Measurements from ENCODE around the gene COL9A2.
A peak's percentile ranks its signal among the peaks of the same experiment; 100 is the strongest.

COL9A2 gene

DNA sequence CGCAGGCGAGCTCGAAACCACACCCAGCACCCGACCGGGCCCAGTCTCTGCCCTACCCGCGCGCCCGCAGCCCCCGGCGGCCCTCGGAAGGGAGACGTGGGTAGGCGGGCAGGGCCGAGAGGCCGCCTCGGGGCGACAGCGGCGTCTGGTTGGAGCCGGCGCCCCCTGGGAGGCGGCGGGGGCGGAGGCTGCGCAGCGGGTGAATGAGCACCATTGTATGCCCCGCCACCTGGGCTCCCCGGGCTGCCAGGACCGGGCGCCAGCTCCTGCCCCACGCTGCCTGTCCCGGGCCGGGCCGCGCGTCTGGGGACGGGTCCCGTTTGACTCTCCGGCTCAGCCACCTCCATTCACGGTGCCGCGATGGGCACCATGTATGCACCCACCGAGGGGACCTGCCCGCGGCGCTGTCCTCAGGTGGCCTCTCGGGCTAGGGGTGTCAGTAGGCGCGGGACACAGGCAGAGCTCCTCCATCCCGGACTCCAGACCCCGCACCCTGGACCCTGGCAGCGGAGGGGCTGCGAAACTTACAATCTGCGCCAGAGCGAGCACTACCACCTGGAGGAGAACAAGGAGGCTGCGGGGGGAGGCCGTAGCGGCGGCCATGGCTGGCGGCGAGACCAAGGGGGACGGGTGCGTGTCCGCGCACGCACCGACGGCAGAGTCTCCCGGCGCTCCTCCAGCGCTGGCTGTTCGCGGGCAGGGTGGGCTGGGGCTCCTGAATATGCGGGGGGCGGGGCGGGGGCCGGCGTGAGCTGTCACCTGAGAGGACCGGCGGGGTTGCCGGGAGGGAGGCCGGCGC, at the start of gene COL9A2:
Gene COL9A2 (minus strand): TSS at position 692 of the 799 bp plus-strand sequence. CDS start 89 bp downstream, at position 603.
- Histone ChIP-seq H3K4me1 (ENCODE audit: control insufficient read depth, low read depth, low read length) (peaks cover 12% of the 10 kb centered on the region), H3K27ac (ENCODE audit: low read length) (no peak within 1 kb of the TSS), H3K27me3 (ENCODE audit: control insufficient read depth, insufficient read depth, low read length) (peaks cover 63% of the 10 kb centered on the region), H3K36me3 (ENCODE audit: control insufficient read depth, low read depth, low read length) (no peaks in the 10 kb centered on the region), H3K9me3 (ENCODE audit: control insufficient read depth, low read depth, low read length) (no peaks in the 10 kb centered on the region), H3K9ac (ENCODE audit: low read length) (peak within 1 kb of the TSS; percentile 1), H3K4me3 (ENCODE audit: low read length) (peak within 1 kb of the TSS; percentile 54)

DNA sequence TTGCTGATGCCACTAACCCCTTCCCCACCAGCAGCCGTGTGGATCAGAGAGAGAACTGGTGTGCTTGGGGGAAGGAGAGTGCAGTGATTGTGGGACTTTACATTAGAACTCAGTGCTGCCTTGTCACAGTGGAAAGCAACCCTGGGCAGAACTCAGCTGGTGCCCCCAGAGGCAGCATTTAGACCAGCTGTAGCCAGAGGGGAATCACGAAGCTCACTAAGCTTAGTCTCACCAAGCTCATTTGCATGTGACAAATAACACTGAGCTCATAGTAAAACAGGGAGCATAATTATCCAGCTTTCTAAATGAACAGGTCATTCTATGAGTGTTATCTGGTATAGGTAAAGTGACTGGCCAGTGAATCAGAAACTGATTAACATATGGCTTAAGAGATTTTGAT, 46.6 kb upstream of the COL9A2 start:
- Histone ChIP-seq H3K36me3 (ENCODE audit: control insufficient read depth, low read depth, low read length) (no peaks in the 10 kb centered on the region), H3K9ac (ENCODE audit: low read length) (no peak overlapping the region), H3K4me3 (ENCODE audit: low read length) (no peak overlapping the region), H3K9me3 (ENCODE audit: control insufficient read depth, low read depth, low read length) (no peaks in the 10 kb centered on the region), H3K4me1 (ENCODE audit: control insufficient read depth, low read depth, low read length) (peaks cover 9% of the 10 kb centered on the region), H3K27me3 (ENCODE audit: control insufficient read depth, insufficient read depth, low read length) (no peaks in the 10 kb centered on the region), H3K27ac (ENCODE audit: low read length) (no peak overlapping the region)

DNA sequence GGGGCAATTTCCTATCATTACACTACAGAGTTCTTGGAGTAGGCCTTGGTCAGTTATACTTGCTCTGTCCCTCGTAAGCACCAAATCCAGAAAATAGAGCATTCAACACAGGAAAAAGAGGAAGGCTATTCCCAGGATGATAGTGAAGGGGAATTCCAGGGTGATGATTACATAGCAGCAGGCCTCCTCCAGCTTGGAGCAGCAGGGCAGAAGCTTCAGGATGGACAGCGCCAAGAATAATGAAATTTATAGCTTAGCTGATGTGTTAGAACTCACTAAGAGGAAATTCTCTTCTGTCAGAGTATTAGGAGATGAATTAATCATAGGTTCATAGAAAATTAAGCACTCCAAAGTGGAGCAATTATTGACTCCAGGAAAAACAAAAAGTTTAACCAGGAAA, 45.6 kb upstream of the COL9A2 start:
- Histone ChIP-seq H3K9ac (ENCODE audit: low read length) (no peak overlapping the region), H3K4me3 (ENCODE audit: low read length) (no peak overlapping the region), H3K36me3 (ENCODE audit: control insufficient read depth, low read depth, low read length) (no peaks in the 10 kb centered on the region), H3K9me3 (ENCODE audit: control insufficient read depth, low read depth, low read length) (peaks cover 2% of the 10 kb centered on the region), H3K27ac (ENCODE audit: low read length) (no peak overlapping the region), H3K4me1 (ENCODE audit: control insufficient read depth, low read depth, low read length) (peaks cover 9% of the 10 kb centered on the region), H3K27me3 (ENCODE audit: control insufficient read depth, insufficient read depth, low read length) (no peaks in the 10 kb centered on the region)

DNA sequence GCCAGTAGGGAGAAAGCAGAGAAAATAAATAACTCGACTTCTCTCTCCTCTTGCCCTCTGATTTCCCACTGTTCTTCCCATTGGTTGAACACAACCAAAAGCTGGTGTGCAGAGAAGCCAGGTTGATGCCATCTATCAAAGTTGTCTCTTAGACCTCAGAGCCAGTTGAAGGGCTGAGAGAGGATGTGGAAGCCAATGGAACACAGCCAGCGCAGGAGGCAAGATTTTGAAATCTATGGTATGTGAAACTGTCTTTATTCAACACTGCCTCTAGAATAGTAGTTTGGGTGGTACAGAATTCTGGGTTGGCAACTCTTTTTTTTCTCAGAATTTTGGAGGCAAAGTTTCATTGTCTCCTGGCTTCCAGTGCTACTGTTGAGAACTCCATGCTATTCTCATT, 45.1 kb upstream of the COL9A2 start:
- no peak overlapping the region for H3K9ac ChIP-seq (ENCODE audit: low read length)
- H3K36me3 ChIP-seq (ENCODE audit: control insufficient read depth, low read depth, low read length), result no peaks in the 10 kb centered on the region

DNA sequence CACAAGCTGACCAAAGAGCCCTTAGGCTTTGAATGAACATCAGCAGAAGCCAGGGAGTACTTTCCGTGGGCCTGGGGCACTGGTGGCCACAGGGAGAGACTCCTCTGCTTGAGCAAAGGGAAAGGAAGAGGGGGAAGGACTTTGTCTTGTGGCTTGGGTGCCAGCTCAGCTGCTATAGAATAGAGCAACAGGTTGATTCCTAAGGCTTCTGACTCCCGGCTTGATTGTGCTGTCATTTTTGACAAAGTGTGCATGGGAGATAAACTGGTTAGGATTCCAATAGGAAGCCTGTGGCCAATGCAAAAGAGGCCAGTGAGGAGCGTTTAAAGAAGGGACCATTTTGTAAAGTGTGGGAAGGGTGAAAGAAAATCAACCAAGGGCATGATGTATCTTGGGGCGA, 44.6 kb upstream of the COL9A2 start:
- H3K9ac ChIP-seq (ENCODE audit: low read length), result no peak overlapping the region
- H3K4me3 ChIP-seq (ENCODE audit: low read length), result no peak overlapping the region
- no peak overlapping the region for H3K27ac ChIP-seq (ENCODE audit: low read length)
- H3K9me3 ChIP-seq (ENCODE audit: control insufficient read depth, low read depth, low read length), result peaks cover 5% of the 10 kb centered on the region
- peaks cover 9% of the 10 kb centered on the region for H3K4me1 ChIP-seq (ENCODE audit: control insufficient read depth, low read depth, low read length)
- H3K36me3 ChIP-seq (ENCODE audit: control insufficient read depth, low read depth, low read length), result no peaks in the 10 kb centered on the region
- no peaks in the 10 kb centered on the region for H3K27me3 ChIP-seq (ENCODE audit: control insufficient read depth, insufficient read depth, low read length)

More for the DNA sequence above, 45.1 kb upstream of the COL9A2 start:
- peaks cover 5% of the 10 kb centered on the region for H3K9me3 ChIP-seq (ENCODE audit: control insufficient read depth, low read depth, low read length)
- no peaks in the 10 kb centered on the region for H3K27me3 ChIP-seq (ENCODE audit: control insufficient read depth, insufficient read depth, low read length)
- no peak overlapping the region for H3K27ac ChIP-seq (ENCODE audit: low read length)
- no peak overlapping the region for H3K4me3 ChIP-seq (ENCODE audit: low read length)
- peaks cover 9% of the 10 kb centered on the region for H3K4me1 ChIP-seq (ENCODE audit: control insufficient read depth, low read depth, low read length)

DNA sequence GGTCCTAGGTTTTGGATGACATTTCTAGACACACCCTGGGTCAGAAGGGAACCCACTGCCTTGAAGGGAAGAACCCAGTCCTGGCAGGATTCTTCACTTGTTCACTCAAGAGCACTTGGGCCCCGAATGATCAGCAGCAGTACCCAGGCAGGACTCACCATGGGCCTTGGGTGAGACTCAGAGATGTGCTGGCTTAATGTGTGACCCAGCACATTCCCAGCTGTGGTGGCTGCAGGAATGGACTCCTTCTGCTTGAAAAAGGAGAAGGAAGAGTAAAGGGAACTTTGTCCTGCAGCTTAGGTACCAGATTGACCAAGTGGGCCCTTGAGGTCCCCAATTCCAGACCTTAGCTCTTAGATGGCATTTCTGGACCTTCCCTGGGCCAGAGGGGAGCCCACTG, 44.1 kb upstream of the COL9A2 start:
- H3K27me3 ChIP-seq (ENCODE audit: control insufficient read depth, insufficient read depth, low read length), result no peaks in the 10 kb centered on the region
- no peaks in the 10 kb centered on the region for H3K36me3 ChIP-seq (ENCODE audit: control insufficient read depth, low read depth, low read length)
- H3K4me1 ChIP-seq (ENCODE audit: control insufficient read depth, low read depth, low read length), result peaks cover 9% of the 10 kb centered on the region
- peaks cover 5% of the 10 kb centered on the region for H3K9me3 ChIP-seq (ENCODE audit: control insufficient read depth, low read depth, low read length)
- no peak overlapping the region for H3K9ac ChIP-seq (ENCODE audit: low read length)
- H3K4me3 ChIP-seq (ENCODE audit: low read length), result no peak overlapping the region
- no peak overlapping the region for H3K27ac ChIP-seq (ENCODE audit: low read length)

DNA sequence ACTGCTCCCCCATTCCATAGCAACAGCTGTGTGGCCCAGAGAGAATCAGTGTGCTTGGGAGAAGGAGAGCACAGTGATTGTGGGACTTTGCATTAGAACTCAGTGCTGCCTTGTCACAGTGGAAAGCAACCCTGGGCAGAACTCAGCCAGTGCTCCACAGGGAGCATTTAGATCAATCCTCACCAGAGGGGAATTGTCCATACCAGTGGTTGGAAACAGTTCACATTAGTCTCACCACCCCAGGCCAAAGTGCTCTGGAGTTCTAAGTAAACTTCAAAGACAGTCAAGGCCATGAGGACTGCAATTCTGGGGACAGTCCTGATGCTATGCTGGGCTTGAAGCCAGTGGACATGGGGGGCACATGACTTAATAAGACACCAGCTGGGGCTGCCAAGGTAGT, 43.5 kb upstream of the COL9A2 start:
- Histone ChIP-seq H3K27me3 (ENCODE audit: control insufficient read depth, insufficient read depth, low read length) (no peaks in the 10 kb centered on the region), H3K27ac (ENCODE audit: low read length) (no peak overlapping the region), H3K4me3 (ENCODE audit: low read length) (no peak overlapping the region), H3K4me1 (ENCODE audit: control insufficient read depth, low read depth, low read length) (peaks cover 9% of the 10 kb centered on the region), H3K9ac (ENCODE audit: low read length) (no peak overlapping the region), H3K9me3 (ENCODE audit: control insufficient read depth, low read depth, low read length) (peaks cover 5% of the 10 kb centered on the region), H3K36me3 (ENCODE audit: control insufficient read depth, low read depth, low read length) (no peaks in the 10 kb centered on the region)

DNA sequence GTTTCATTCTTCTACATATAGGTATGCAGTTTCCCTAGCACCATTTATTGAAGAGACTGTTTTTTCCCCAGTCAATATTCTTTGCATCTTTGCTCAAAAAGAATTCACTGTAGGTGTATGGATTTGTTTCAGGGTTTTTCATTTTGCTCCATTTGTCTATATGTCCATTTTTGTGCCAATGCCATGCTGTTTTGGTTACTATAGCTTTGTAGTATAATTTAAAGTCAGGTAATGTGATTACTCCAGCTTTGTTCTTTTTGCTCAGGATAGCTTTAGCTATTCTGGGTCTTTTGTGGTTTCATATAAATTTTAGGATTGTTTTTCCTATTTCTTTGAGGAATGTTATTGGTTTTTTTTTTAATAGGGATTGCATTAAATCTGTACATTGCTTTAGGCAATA, 40.5 kb upstream of the COL9A2 start:
- Histone ChIP-seq H3K4me3 (ENCODE audit: low read length) (no peak overlapping the region), H3K9me3 (ENCODE audit: control insufficient read depth, low read depth, low read length) (peaks cover 5% of the 10 kb centered on the region), H3K27ac (ENCODE audit: low read length) (no peak overlapping the region), H3K27me3 (ENCODE audit: control insufficient read depth, insufficient read depth, low read length) (no peaks in the 10 kb centered on the region), H3K36me3 (ENCODE audit: control insufficient read depth, low read depth, low read length) (no peaks in the 10 kb centered on the region), H3K4me1 (ENCODE audit: control insufficient read depth, low read depth, low read length) (no peaks in the 10 kb centered on the region), H3K9ac (ENCODE audit: low read length) (no peak overlapping the region)

DNA sequence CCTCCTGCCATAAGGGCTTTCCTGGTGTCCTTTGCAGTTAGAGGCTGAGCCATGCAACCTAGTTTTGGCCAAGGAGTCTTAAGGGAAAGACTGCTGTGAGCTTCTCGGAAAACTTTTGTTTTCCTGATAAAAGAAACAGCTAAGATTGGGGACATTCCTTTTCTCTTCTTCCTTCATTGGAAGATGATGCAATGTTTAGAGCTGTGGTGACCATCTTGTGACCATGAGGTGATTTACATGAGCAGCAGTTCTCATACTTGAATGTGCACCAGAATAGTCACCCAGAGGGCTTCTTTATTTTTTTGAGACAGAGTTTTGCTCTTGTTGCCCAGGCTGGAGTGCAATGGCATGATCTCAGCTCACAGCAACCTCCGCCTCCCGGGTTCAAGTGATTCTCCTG, 36.0 kb upstream of the COL9A2 start:
- no peak overlapping the region for H3K9ac ChIP-seq (ENCODE audit: low read length)
- H3K27ac ChIP-seq (ENCODE audit: low read length), result no peak overlapping the region
- H3K4me3 ChIP-seq (ENCODE audit: low read length), result no peak overlapping the region
- H3K27me3 ChIP-seq (ENCODE audit: control insufficient read depth, insufficient read depth, low read length), result no peaks in the 10 kb centered on the region
- no peaks in the 10 kb centered on the region for H3K4me1 ChIP-seq (ENCODE audit: control insufficient read depth, low read depth, low read length)
- peaks cover 5% of the 10 kb centered on the region for H3K9me3 ChIP-seq (ENCODE audit: control insufficient read depth, low read depth, low read length)
- no peaks in the 10 kb centered on the region for H3K36me3 ChIP-seq (ENCODE audit: control insufficient read depth, low read depth, low read length)

DNA sequence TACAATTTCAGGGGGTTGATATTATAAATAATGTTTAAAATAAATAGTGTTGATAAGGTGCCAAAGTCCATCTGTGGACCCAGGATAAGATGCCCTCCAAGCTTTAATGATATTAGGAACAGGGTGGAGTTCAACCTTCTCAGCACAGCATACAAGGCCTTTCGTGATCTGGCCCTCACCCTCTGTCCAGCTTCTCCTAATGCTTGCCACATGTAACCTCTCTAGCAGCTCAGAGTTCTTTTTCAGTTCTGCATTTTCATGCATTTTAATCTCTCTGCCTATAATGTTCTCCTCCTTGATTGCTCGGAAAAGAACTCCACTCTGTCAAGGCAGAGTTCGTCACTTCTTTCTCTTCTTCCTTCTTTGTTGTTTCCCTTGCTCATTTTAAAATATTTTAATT, 35.0 kb upstream of the COL9A2 start:
- Histone ChIP-seq H3K4me1 (ENCODE audit: control insufficient read depth, low read depth, low read length) (no peaks in the 10 kb centered on the region), H3K36me3 (ENCODE audit: control insufficient read depth, low read depth, low read length) (no peaks in the 10 kb centered on the region), H3K4me3 (ENCODE audit: low read length) (no peak overlapping the region), H3K27me3 (ENCODE audit: control insufficient read depth, insufficient read depth, low read length) (no peaks in the 10 kb centered on the region), H3K9me3 (ENCODE audit: control insufficient read depth, low read depth, low read length) (no peaks in the 10 kb centered on the region), H3K9ac (ENCODE audit: low read length) (no peak overlapping the region), H3K27ac (ENCODE audit: low read length) (no peak overlapping the region)

DNA sequence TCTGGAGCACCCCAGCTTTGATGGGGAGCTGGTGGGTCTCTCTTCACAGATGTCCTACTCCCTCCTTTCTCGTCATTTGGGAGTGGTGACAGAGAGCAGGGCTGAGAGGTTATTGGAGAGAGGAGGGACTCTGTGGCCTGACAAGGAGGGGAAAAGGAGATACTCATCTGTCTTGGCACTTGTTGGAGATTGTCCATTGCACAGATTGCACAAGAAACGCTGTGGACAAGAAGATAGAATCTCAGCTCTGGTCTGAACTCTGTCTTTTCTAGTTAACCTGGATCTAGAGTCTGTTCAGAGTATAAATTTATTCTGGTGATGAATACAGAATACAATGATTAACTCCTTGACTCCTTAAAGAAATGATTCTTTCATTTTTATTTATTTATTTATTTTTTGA, 34.0 kb upstream of the COL9A2 start:
- Histone ChIP-seq H3K27me3 (ENCODE audit: control insufficient read depth, insufficient read depth, low read length) (no peaks in the 10 kb centered on the region), H3K9me3 (ENCODE audit: control insufficient read depth, low read depth, low read length) (no peaks in the 10 kb centered on the region), H3K4me1 (ENCODE audit: control insufficient read depth, low read depth, low read length) (no peaks in the 10 kb centered on the region), H3K9ac (ENCODE audit: low read length) (no peak overlapping the region), H3K4me3 (ENCODE audit: low read length) (no peak overlapping the region), H3K36me3 (ENCODE audit: control insufficient read depth, low read depth, low read length) (no peaks in the 10 kb centered on the region), H3K27ac (ENCODE audit: low read length) (no peak overlapping the region)

DNA sequence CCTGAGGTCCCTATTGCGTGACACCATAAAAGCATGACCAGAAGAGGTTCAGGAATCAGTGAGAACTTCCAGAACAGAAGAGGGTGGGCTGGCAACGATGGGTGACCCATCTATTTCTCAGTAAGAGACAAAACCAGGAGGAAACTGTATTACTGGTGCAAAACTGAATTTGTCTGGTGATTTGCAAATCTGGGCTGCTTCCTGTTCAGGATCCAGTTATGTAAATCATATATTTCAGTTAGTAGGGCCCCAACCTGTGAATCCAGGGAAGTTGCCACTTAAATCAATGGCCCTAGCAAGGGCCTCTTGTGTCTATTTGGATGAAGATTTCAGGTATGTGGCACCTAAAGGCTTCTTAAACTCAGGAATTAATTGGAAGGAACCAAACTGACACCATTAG, 33.3 kb upstream of the COL9A2 start:
- Histone ChIP-seq H3K4me3 (ENCODE audit: low read length) (no peak overlapping the region), H3K9ac (ENCODE audit: low read length) (no peak overlapping the region), H3K4me1 (ENCODE audit: control insufficient read depth, low read depth, low read length) (no peaks in the 10 kb centered on the region), H3K36me3 (ENCODE audit: control insufficient read depth, low read depth, low read length) (no peaks in the 10 kb centered on the region), H3K27ac (ENCODE audit: low read length) (no peak overlapping the region), H3K27me3 (ENCODE audit: control insufficient read depth, insufficient read depth, low read length) (no peaks in the 10 kb centered on the region), H3K9me3 (ENCODE audit: control insufficient read depth, low read depth, low read length) (no peaks in the 10 kb centered on the region)

All from iPS-18a (cell line).